Tibial nerve (tissue), 4 donors: Measurements from ENCODE around the gene AKIP1. TPM values are rescaled to one million over a fixed set of nuclear protein-coding genes. Genes with fewer than 3 reads are reported as not detected.
"Not testable (repeated sequence)": the region's sequence is repeated elsewhere in the genome, so short reads cannot be mapped to it uniquely, and the experiment has no call there.

Experiments used
- DNase-seq, 2 donors: peaks; one replicate each; pipeline ENCODE4 v3.0.0-alpha.2; 2019; ENCODE audit warnings: low spot score in 2 of 2
- H3K27ac ChIP-seq, 4 donors: fragments of 200-600 bp; sonication (generic) in 3 of 4; one replicate each; pipeline ENCODE4 v1.5.1; 2017 to 2019; ENCODE audit warnings: mild to moderate bottlenecking in 1 of 4
- H3K27me3 ChIP-seq, 2 donors: fragments of 200-600 bp; sonication (generic) in 1 of 2; one replicate each; pipeline versions ENCODE4 v1.5.1 to v1.6.0; 2017 to 2019
- H3K36me3 ChIP-seq, 3 donors: fragments of 200-600 bp; sonication (generic); one replicate each; pipeline ENCODE4 v1.5.1; 2018 to 2019
- H3K4me1 ChIP-seq, 4 donors: fragments of 200-600 bp; sonication (generic) in 3 of 4; one replicate each; pipeline ENCODE4 v1.5.1; 2017 to 2019
- H3K4me3 ChIP-seq, 4 donors: fragments of 200-600 bp; sonication (generic) in 3 of 4; one replicate each; pipeline ENCODE4 v1.5.1; 2017 to 2019; ENCODE audit warnings: mild to moderate bottlenecking in 1 of 4, moderate library complexity in 1 of 4
- H3K9me3 ChIP-seq, 4 donors: fragments of 200-600 bp; sonication (generic) in 3 of 4; one replicate each; pipeline ENCODE4 v1.5.1; 2017 to 2019
- EP300 ChIP-seq, 2 donors: sonication (generic); formaldehyde crosslinking; IDR thresholded peaks; one replicate each; pipeline ENCODE4 v1.6.1; 2017; ENCODE audit warnings: antibody characterized with exemption in 2 of 2, mild to moderate bottlenecking in 1 of 2
- POLR2A ChIP-seq, 2 donors: fragments of 450-650 bp; IDR thresholded peaks; one replicate each; pipeline ENCODE4 v1.6.1; 2017; ENCODE audit warnings: antibody characterized with exemption in 2 of 2, mild to moderate bottlenecking in 2 of 2, moderate library complexity in 2 of 2
- WGBS, 2 donors: methylation state at CpG; one replicate each; pipeline ENCODE4 v1.1.5; 2018; 5-methylcytosine and 5-hydroxymethylcytosine counted together
- total RNA-seq, 4 donors: library from RNA; depleted of rRNA; stranded (reverse); fragments of >200 nt; gene quantifications; one replicate each; pipeline ENCODE4 v1.1.0, GENCODE V29; 2016
- TF ChIP-seq, protein P1 (sequence below), 5 experiments: fragments of 200-600 bp in 3 of 5; fragments of 450-650 bp in 2 of 5; sonication (generic) in 3 of 5; IDR thresholded peaks; one replicate each; pipeline ENCODE4 v1.5.1; 2016 to 2019; ENCODE audit warnings: antibody characterized with exemption in 5 of 5, mild to moderate bottlenecking in 3 of 5, moderate library complexity in 2 of 5

The AKIP1 gene
- total RNA-seq, 4 donors from 2014 or later, result 17.7 to 31.4 (median 22.5) TPM

DNA sequence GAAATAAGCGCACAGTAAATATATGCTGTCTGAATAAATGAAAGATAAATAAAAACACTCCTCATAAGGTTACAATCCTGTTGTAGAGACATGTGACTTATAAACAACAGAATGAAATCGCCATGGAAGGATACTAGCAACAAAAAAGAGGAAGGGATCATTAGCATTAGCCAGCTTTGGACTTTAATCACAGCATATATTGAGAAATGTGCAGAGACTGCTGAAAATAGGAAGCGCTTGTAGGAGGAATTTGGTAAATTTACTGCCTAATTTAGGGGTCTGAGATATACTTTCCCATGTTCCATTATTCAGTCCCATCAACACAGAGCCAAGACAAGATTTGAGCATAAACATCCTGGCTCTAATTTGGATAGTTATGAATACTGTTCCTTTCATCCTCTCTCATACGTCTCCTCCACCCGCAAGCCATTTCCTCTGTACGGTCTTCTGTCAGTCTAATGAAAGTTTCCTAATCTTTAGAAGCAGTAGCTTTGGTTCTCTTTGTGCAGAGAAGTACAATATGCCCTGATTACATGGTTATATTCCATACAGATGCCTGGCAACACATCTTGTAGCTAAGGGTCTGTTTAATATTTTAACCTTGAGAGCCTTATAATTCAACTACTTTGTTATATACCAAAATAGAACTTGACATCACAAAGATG is 37.1 kb upstream of the AKIP1 start:
- Histone ChIP-seq H3K27ac (no peak overlapping the region), H3K4me3 (no peak overlapping the region)

GRCh38 chr11:8878771-8879170 is 32.2 kb upstream of the AKIP1 start:
- TF ChIP-seq POLR2A (IDR thresholded peaks at IDR 0.05), result no peak
- TF ChIP-seq, protein P1, sequence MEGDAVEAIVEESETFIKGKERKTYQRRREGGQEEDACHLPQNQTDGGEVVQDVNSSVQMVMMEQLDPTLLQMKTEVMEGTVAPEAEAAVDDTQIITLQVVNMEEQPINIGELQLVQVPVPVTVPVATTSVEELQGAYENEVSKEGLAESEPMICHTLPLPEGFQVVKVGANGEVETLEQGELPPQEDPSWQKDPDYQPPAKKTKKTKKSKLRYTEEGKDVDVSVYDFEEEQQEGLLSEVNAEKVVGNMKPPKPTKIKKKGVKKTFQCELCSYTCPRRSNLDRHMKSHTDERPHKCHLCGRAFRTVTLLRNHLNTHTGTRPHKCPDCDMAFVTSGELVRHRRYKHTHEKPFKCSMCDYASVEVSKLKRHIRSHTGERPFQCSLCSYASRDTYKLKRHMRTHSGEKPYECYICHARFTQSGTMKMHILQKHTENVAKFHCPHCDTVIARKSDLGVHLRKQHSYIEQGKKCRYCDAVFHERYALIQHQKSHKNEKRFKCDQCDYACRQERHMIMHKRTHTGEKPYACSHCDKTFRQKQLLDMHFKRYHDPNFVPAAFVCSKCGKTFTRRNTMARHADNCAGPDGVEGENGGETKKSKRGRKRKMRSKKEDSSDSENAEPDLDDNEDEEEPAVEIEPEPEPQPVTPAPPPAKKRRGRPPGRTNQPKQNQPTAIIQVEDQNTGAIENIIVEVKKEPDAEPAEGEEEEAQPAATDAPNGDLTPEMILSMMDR (IDR thresholded peaks at IDR 0.05), result no peak
- TF ChIP-seq EP300 (IDR thresholded peaks at IDR 0.05), result no peak
- DNase-seq, result no peak
- H3K36me3 ChIP-seq, result no peaks in the 10 kb centered on the region
- H3K27me3 ChIP-seq, result no peaks in the 10 kb centered on the region
- 81 to 97% methylated on average over 2 of the region's 2 CpGs for WGBS, 2 donors
- no peak overlapping the region for H3K27ac ChIP-seq
- H3K4me1 ChIP-seq, result no peaks in the 10 kb centered on the region
- no peak overlapping the region for H3K4me3 ChIP-seq
- H3K9me3 ChIP-seq, result no peaks in the 10 kb centered on the region

More for the DNA sequence above, 37.1 kb upstream of the AKIP1 start:
- Histone ChIP-seq H3K4me1 (peaks cover 0 to 22% (median 4%) of the 10 kb centered on the region in 4 donors), H3K27me3 (no peaks in the 10 kb centered on the region), H3K9me3 (no peaks in the 10 kb centered on the region), H3K36me3 (no peaks in the 10 kb centered on the region)
- DNase-seq, result no peak
- WGBS, 2 donors, result 58 to 71% methylated on average over 6 of the region's 6 CpGs
- TF ChIP-seq EP300 (IDR thresholded peaks at IDR 0.05) (no peak), POLR2A (IDR thresholded peaks at IDR 0.05) (no peak)
- TF ChIP-seq, protein P1 (IDR thresholded peaks at IDR 0.05), result no peak

GRCh38 chr11:8881585-8881984 is 29.4 kb upstream of the AKIP1 start:
- not testable (repeated sequence) for H3K36me3 ChIP-seq, H3K4me3 ChIP-seq, H3K4me1 ChIP-seq, H3K27ac ChIP-seq, H3K9me3 ChIP-seq, H3K27me3 ChIP-seq, DNase-seq
- 84 to 88% methylated on average over 7 of the region's 7 CpGs for WGBS, 2 donors

- Histone ChIP-seq H3K36me3 (no peaks in the 10 kb centered on the region), H3K27me3 (no peaks in the 10 kb centered on the region), H3K4me3 (no peak overlapping the region), H3K27ac (no peak overlapping the region), H3K4me1 (no peaks in the 10 kb centered on the region), H3K9me3 (peaks cover 0 to 8% (median 0%) of the 10 kb centered on the region in 4 donors)
- WGBS, 2 donors, result 78 to 82% methylated on average over 2 of the region's 2 CpGs
- no peak for DNase-seq
- TF ChIP-seq, protein P1 (IDR thresholded peaks at IDR 0.05), result no peak
- TF ChIP-seq POLR2A (IDR thresholded peaks at IDR 0.05) (no peak), EP300 (IDR thresholded peaks at IDR 0.05) (no peak)
Observed at GRCh38 chr11:8886322-8886721, 24.7 kb upstream of the AKIP1 start.

- not testable (repeated sequence) for H3K9me3 ChIP-seq, H3K27ac ChIP-seq, H3K27me3 ChIP-seq, H3K4me1 ChIP-seq, DNase-seq, H3K4me3 ChIP-seq, H3K36me3 ChIP-seq
- 92 to 94% methylated on average over 2 of the region's 2 CpGs for WGBS, 2 donors
Observed at GRCh38 chr11:8891185-8891584, 19.8 kb upstream of the AKIP1 start.

DNA sequence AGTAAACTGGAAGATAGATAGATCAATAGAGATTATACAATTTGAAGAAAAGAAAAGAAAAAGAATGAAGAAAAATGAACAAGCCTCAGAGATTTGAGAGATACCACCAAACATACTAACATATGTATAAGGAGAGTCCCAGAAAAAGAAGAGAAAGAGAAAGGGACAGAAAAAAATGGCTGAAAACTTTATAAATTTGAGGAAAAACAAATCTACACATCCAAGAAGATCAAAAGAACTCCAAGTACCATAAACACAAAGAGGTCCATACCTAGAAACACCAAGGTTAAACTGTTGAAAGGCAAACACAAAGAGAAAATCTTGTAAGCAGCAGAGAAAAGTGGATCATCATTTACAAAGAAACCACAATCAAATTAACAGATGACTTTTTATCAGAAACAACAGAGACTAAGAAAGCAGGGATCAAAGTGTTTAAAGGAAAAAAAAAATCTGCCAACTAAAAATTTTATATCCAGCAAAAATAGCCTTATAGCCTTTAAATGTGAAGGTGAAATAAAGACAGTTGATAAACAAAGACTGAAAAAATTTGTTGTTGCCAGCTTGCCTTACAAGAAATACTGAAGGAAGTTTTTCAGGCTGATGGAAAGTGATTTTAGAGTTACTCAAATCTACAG is 11.8 kb upstream of the AKIP1 start:
- H3K36me3 ChIP-seq, result no peaks in the 10 kb centered on the region
- H3K4me3 ChIP-seq, result no peak overlapping the region
- no peak for DNase-seq
- H3K27me3 ChIP-seq, result no peaks in the 10 kb centered on the region
- no peak for TF ChIP-seq POLR2A (IDR thresholded peaks at IDR 0.05)
- TF ChIP-seq EP300 (IDR thresholded peaks at IDR 0.05), result no peak
- TF ChIP-seq, protein P1 (IDR thresholded peaks at IDR 0.05), result no peak
- H3K27ac ChIP-seq, result no peak overlapping the region
- peaks cover 0 to 32% (median 6%) of the 10 kb centered on the region in 4 donors for H3K9me3 ChIP-seq
- H3K4me1 ChIP-seq, result no peaks in the 10 kb centered on the region
